Endothelial cell of umbilical vein (primary cell): ENCODE measurements around the gene RPS19BP1. TPM values are rescaled to one million over a fixed set of nuclear protein-coding genes. Genes with fewer than 3 reads are reported as not detected.

Source experiments
- BruUV-seq: library from RNA; stranded (reverse); fragments of 400-500 nt; replicated peaks from 2 replicates; lab custom pipeline; 2021; lab: Mats Ljungman, UMichigan
- CTCF ChIA-PET: fragments of 300-600, 350-600 bp; sonication (Branson Sonifier 250); formaldehyde crosslinking; loops from one replicate; lab custom pipeline; 2021; ENCODE audit warnings: antibody characterized with exemption, inconsistent platforms; lab: Charles Lee
- POLR2A ChIA-PET: fragments of 300-600, 350-600 bp; sonication (Branson Sonifier 250); formaldehyde crosslinking; loops from one replicate; lab custom pipeline; 2021; ENCODE audit warnings: antibody characterized with exemption, inconsistent platforms; lab: Charles Lee
- DNase-seq: peaks from one replicate; pipeline ENCODE4 v3.0.0-alpha.2; 2011; ENCODE audit warnings: low read depth, low spot score
- FAIRE-seq: peaks from 2 replicates; lab custom pipeline; 2011; peaks lifted over from hg19 to GRCh38; lab: Jason Lieb, UNC
- H2AFZ ChIP-seq: 2 replicates; pipeline ENCODE4 v1.6.0; 2012; ENCODE audit warnings: low read depth, low read length, control low read depth, inconsistent platforms
- H3K27ac ChIP-seq: 2 replicates; pipeline ENCODE4 v1.5.1; 2011; ENCODE audit warnings: low read depth, mild to moderate bottlenecking, control low read depth, low read length, moderate library complexity; ENCODE audit not compliant: insufficient read depth
- H3K27me3 ChIP-seq, 2 experiments: 2 replicates each; pipeline versions ENCODE4 v1.6.0 to v1.6.1; 2011; ENCODE audit warnings: low read length in 2 of 2, mixed read lengths in 1 of 2; ENCODE audit not compliant: control insufficient read depth in 2 of 2, insufficient read depth in 2 of 2
- H3K36me3 ChIP-seq, 2 experiments: 2 replicates in 1 of 2; 3 replicates in 1 of 2; pipeline ENCODE4 v1.5.1; 2011; ENCODE audit warnings: low read length in 2 of 2, mild to moderate bottlenecking in 1 of 2, moderate library complexity in 1 of 2; ENCODE audit not compliant: control insufficient read depth in 2 of 2, insufficient read depth in 2 of 2; ENCODE audit errors: extremely low read depth in 1 of 2
- H3K4me1 ChIP-seq: 3 replicates; pipeline ENCODE4 v1.5.1; 2011; ENCODE audit warnings: mild to moderate bottlenecking, low read length; ENCODE audit not compliant: control insufficient read depth, insufficient read depth; ENCODE audit errors: extremely low read depth
- H3K4me2 ChIP-seq: 2 replicates; pipeline ENCODE4 v1.6.1; 2011; ENCODE audit warnings: low read length, control low read depth, mixed read lengths; ENCODE audit not compliant: insufficient read depth
- H3K4me3 ChIP-seq, 3 experiments: fragments of 200-600 bp in 1 of 3; sonication (generic), shearing (Covaris generic) in 1 of 3; replicated peaks in 1 of 3; 2 replicates each; pipeline ENCODE4 v1.5.1; 2011 to 2016; ENCODE audit warnings: control low read depth in 3 of 3, low read length in 3 of 3, mild to moderate bottlenecking in 2 of 3, inconsistent platforms in 1 of 3, low read depth in 1 of 3, moderate library complexity in 1 of 3; ENCODE audit not compliant: insufficient read depth in 1 of 3
- H3K79me2 ChIP-seq: 2 replicates; pipeline ENCODE4 v1.6.0; 2012; ENCODE audit warnings: low read length, inconsistent platforms; ENCODE audit not compliant: control insufficient read depth, insufficient read depth
- H3K9ac ChIP-seq: replicated peaks from 2 replicates; pipeline ENCODE3; 2011; ENCODE audit warnings: low read length, control low read depth; ENCODE audit not compliant: insufficient read depth; ENCODE audit errors: extremely low read depth
- H3K9me1 ChIP-seq: replicated peaks from 3 replicates; pipeline ENCODE4 v1.6.0; 2011; ENCODE audit warnings: mild to moderate bottlenecking, low read length; ENCODE audit not compliant: control insufficient read depth, insufficient read depth; ENCODE audit errors: extremely low read depth
- H3K9me3 ChIP-seq: replicated peaks from 2 replicates; pipeline ENCODE4 v1.5.1; 2012; ENCODE audit warnings: low read length, inconsistent platforms; ENCODE audit not compliant: control insufficient read depth, insufficient read depth
- H4K20me1 ChIP-seq: replicated peaks from 2 replicates; pipeline ENCODE3; 2011; ENCODE audit warnings: mild to moderate bottlenecking, low read length; ENCODE audit not compliant: control insufficient read depth, insufficient read depth; ENCODE audit errors: extremely low read depth
- EZH2 ChIP-seq: IDR thresholded peaks from 2 replicates; pipeline ENCODE4 v1.6.1; 2012; ENCODE audit warnings: borderline replicate concordance, low read depth, mild to moderate bottlenecking, moderate library complexity, low read length, inconsistent platforms; ENCODE audit not compliant: severe bottlenecking
- FOS ChIP-seq: IDR thresholded peaks from 2 replicates; pipeline ENCODE4 v1.6.1; 2011; ENCODE audit warnings: mild to moderate bottlenecking, low read length, moderate library complexity, borderline replicate concordance; ENCODE audit not compliant: insufficient read depth
- GATA2 ChIP-seq: IDR thresholded peaks from 2 replicates; pipeline ENCODE4 v1.7.0; 2011; ENCODE audit warnings: low read depth, mild to moderate bottlenecking, moderate library complexity, mixed read lengths, low read length; ENCODE audit not compliant: insufficient read length, insufficient read depth
- JUN ChIP-seq: IDR thresholded peaks from 2 replicates; pipeline ENCODE4 v1.6.1; 2011; ENCODE audit warnings: borderline replicate concordance, low read depth; ENCODE audit not compliant: insufficient read length, insufficient read depth
- MAX ChIP-seq: IDR thresholded peaks from 2 replicates; pipeline ENCODE4 v1.6.1; 2011; ENCODE audit not compliant: insufficient read depth, insufficient read length
- MYC ChIP-seq: IDR thresholded peaks from one replicate; pipeline ENCODE4 v1.6.1; 2011; ENCODE audit warnings: mild to moderate bottlenecking, low read depth, low read length
- POLR2A ChIP-seq: IDR thresholded peaks from 2 replicates; pipeline ENCODE4 v1.6.1; 2012; ENCODE audit warnings: low read depth, mild to moderate bottlenecking, control low read depth, low read length
- POLR2AphosphoS5 ChIP-seq: IDR thresholded peaks from 2 replicates; pipeline ENCODE4 v1.6.1; 2012; ENCODE audit warnings: low read depth, mild to moderate bottlenecking, control low read depth, low read length, moderate library complexity; ENCODE audit not compliant: insufficient read depth
- dilution Hi-C: fragments of 300-500 bp; cut with MboI; formaldehyde crosslinking; loops from one replicate; pipeline ENCODE4 v1.15.0; 2019; ENCODE audit warnings: low sequenced_read_pairs; ENCODE audit not compliant: extremely low pct_ligation_motif_present
- intact Hi-C: fragments of 100-400 bp; cut with micrococcal nuclease; formaldehyde crosslinking; loops from one replicate; pipeline ENCODE4 v1.10.0; 2022
- polyA plus RNA-seq, 4 experiments: library from polyadenylated mRNA; depleted of rRNA in 3 of 4; stranded (reverse) in 3 of 4; unstranded in 1 of 4; fragments of >200 nt; gene quantifications; 2 replicates each; pipeline versions ENCODE4 v1.2.1 to v1.2.3, GENCODE V29; 2011 to 2012; ENCODE audit warnings: missing spikeins in 1 of 4
- total RNA-seq: library from RNA; stranded (reverse); gene quantifications from 2 replicates; pipeline ENCODE4 v1.2.3, GENCODE V29; 2021
- TF ChIP-seq, protein P1 (sequence below), 2 donors: IDR thresholded peaks; 1 replicate in 1 of 2; 2 replicates in 1 of 2; pipeline ENCODE4 v1.5.1; 2011; ENCODE audit warnings: low read length in 2 of 2, mild to moderate bottlenecking in 2 of 2, moderate library complexity in 2 of 2, control low read depth in 1 of 2, inconsistent platforms in 1 of 2, low read depth in 1 of 2; ENCODE audit not compliant: insufficient read depth in 1 of 2; ENCODE audit errors: extremely low read depth in 1 of 2

RPS19BP1 gene
- total and polyA plus RNA-seq, 2 donors (not counting 3 experiments of a cell fraction or from before 2014, with no cell fraction given) = 66.6 to 84.3 TPM

- H3K4me2 ChIP-seq = no peak overlapping the region
- ChIA-PET CTCF (interaction anchor here (0.7 to 1.1 kb wide), 2 partner anchors 230 to 448 kb away, joined by 3 read pairs; no protein-coding TSS in a partner anchor), POLR2A (no interaction called here)
- H3K36me3 ChIP-seq = no peaks in the 10 kb centered on the region
- no peak overlapping the region for H2AFZ ChIP-seq
- TF ChIP-seq GATA2 (no peak), FOS (peak; percentile 11), JUN (no peak), EZH2 (no peak), MYC (no peak), MAX (peak; percentile 26), POLR2A (no peak), POLR2AphosphoS5 (no peak)
- TF ChIP-seq, protein P1, sequence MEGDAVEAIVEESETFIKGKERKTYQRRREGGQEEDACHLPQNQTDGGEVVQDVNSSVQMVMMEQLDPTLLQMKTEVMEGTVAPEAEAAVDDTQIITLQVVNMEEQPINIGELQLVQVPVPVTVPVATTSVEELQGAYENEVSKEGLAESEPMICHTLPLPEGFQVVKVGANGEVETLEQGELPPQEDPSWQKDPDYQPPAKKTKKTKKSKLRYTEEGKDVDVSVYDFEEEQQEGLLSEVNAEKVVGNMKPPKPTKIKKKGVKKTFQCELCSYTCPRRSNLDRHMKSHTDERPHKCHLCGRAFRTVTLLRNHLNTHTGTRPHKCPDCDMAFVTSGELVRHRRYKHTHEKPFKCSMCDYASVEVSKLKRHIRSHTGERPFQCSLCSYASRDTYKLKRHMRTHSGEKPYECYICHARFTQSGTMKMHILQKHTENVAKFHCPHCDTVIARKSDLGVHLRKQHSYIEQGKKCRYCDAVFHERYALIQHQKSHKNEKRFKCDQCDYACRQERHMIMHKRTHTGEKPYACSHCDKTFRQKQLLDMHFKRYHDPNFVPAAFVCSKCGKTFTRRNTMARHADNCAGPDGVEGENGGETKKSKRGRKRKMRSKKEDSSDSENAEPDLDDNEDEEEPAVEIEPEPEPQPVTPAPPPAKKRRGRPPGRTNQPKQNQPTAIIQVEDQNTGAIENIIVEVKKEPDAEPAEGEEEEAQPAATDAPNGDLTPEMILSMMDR (IDR thresholded peaks at IDR 0.05; ENCODE audit: extremely low read depth in 1 of 2, insufficient read depth in 1 of 2, low read depth in 1 of 2, low read length in 2 of 2) = no peak
- H3K27ac ChIP-seq = no peak overlapping the region
- no peak overlapping the region for H3K4me3 ChIP-seq
- H3K9me1 ChIP-seq = no peaks in the 10 kb centered on the region
- H3K9me3 ChIP-seq = no peaks in the 10 kb centered on the region
- FAIRE-seq = peak; percentile 59
- no TSS peak for BruUV-seq
- H3K79me2 ChIP-seq = no peaks in the 10 kb centered on the region
- peaks cover 0 to 3% of the 10 kb centered on the region in 2 experiments for H3K27me3 ChIP-seq
- DNase-seq = peak; percentile 14
- dilution Hi-C loops (no loop called here), intact Hi-C loops (loop anchor here (10.0 kb wide), 1 partner anchor 87 kb away; no protein-coding TSS in a partner anchor)
- H4K20me1 ChIP-seq = no peaks in the 10 kb centered on the region
- peaks cover 9% of the 10 kb centered on the region for H3K4me1 ChIP-seq
- H3K9ac ChIP-seq = no peak overlapping the region
Observed at GRCh38 chr22:39577366-39577765, 44.8 kb upstream of the RPS19BP1 start.
